ENCODE measurements around the gene ABLIM2. TPM values are rescaled to one million over a fixed set of nuclear protein-coding genes. Genes with fewer than 3 reads are reported as not detected.

The ABLIM2 gene
- total and polyA plus RNA-seq, 2 of the 8 experiments (the other 6 are each of a cell fraction or from before 2014, with no cell fraction given): 2.8 to 3.0 TPM

DNA sequence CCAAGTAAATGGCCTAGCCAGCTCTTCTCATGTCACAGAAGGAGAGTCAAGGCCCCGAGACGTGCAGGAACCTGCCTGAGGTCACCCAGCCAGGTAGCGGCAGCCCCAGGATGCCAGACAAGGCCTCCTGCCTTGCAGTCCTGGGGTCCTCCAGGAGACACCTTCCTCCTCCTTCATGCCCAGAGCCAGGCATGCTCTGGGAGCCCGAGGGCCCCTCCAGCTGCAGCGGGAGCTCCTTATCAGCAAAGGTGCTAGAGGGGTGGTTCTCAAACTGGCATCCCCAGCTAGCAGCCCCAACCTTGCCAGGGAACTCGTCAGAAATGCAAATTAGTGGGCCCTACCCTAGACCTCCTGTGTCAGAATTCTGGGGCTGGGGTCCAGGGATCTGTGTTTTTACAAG lies 162.7 kb downstream of the ABLIM2 start:
- no peak overlapping the region for H2BK12ac ChIP-seq (ENCODE audit: low read depth, low read length)
- ChIA-PET CTCF (ENCODE audit: partially characterized antibody) (interaction anchor here (0.5 to 1.1 kb wide), 5 partner anchors 27 to 230 kb away, joined by 3 to 4 read pairs (median 4); no protein-coding TSS in a partner anchor), POLR2A (ENCODE audit: partially characterized antibody) (no interaction called here)
- no peaks in the 10 kb centered on the region for H3K27me3 ChIP-seq (replicated peaks in 1 of 4; ENCODE audit: control insufficient read depth in 3 of 4, extremely low read depth in 1 of 4, insufficient read depth in 3 of 4, low read length in 3 of 4)
- DNase-seq (ENCODE audit: low read depth in 1 of 2, low spot score in 2 of 2): no peak
- H3K27ac ChIP-seq (ENCODE audit: low read depth, low read length): no peak overlapping the region
- no peaks in the 10 kb centered on the region for H3K23me2 ChIP-seq (ENCODE audit: low read depth, low read length)
- H3K79me1 ChIP-seq (ENCODE audit: low read depth, low read length): no peaks in the 10 kb centered on the region
- peaks cover 0 to 5% (median 0%) of the 10 kb centered on the region in 4 experiments; a peak in 2 of 7 replicates for H3K4me1 ChIP-seq (replicated peaks in 1 of 4; ENCODE audit: control insufficient read depth in 3 of 4, insufficient read depth in 4 of 4, low read length in 3 of 4)
- no peak overlapping the region for H3K9ac ChIP-seq (replicated peaks in 1 of 4; ENCODE audit: extremely low read depth in 1 of 4, low read depth in 3 of 4, low read length in 3 of 4)
- no peak overlapping the region for H2BK15ac ChIP-seq (ENCODE audit: low read length)
- H3K18ac ChIP-seq (ENCODE audit: extremely low read depth, low read length): no peak overlapping the region
- no peak overlapping the region for H2AFZ ChIP-seq (ENCODE audit: low read length)
- H4K8ac ChIP-seq (ENCODE audit: extremely low read depth, insufficient read depth, low read length): no peak overlapping the region
- no peaks in the 10 kb centered on the region for H4K20me1 ChIP-seq (replicated peaks in 1 of 2; ENCODE audit: control insufficient read depth in 1 of 2, insufficient read depth in 2 of 2, low read length in 2 of 2)
- H2BK120ac ChIP-seq (replicated peaks; ENCODE audit: low read depth, low read length): no peak overlapping the region
- H2AK5ac ChIP-seq (ENCODE audit: low read depth, low read length): no peak overlapping the region
- no peaks in the 10 kb centered on the region; a peak in 1 of 4 replicates for H3K9me3 ChIP-seq (ENCODE audit: insufficient read depth in 2 of 2, low read depth in 1 of 2, low read length in 1 of 2)
- 93% methylated on average over 6 of the region's 6 CpGs; no CpG with 5 or more reads in 1 of the 2 experiments for WGBS, 2 experiments (ENCODE audit: extremely low coverage in 1 of 2, insufficient coverage in 1 of 2, insufficient read length in 1 of 2, insufficient replicate concordance in 2 of 2, low coverage in 1 of 2, low lambda C conversion rate in 2 of 2, missing lambda C conversion rate in 1 of 2)
- no peak overlapping the region for H2BK20ac ChIP-seq (ENCODE audit: low read length)
- no peak overlapping the region for H3K4me2 ChIP-seq (ENCODE audit: insufficient read depth in 1 of 2, low read depth in 2 of 2, low read length in 2 of 2)
- H3K4me3 ChIP-seq (ENCODE audit: extremely low read depth in 1 of 4, insufficient read depth in 2 of 4, low read depth in 3 of 4, low read length in 4 of 4): no peak overlapping the region
- H3K23ac ChIP-seq (ENCODE audit: insufficient read length): no peak overlapping the region
- H2BK5ac ChIP-seq (ENCODE audit: low read depth, low read length): no peak overlapping the region
- no peak overlapping the region for H3K56ac ChIP-seq (replicated peaks; ENCODE audit: insufficient read length, low read depth, low read length)
- no peaks in the 10 kb centered on the region; a peak in 1 of 8 replicates for H3K36me3 ChIP-seq (ENCODE audit: control insufficient read depth in 2 of 4, insufficient read depth in 4 of 4, low read length in 3 of 4)
- no peak overlapping the region for H4K91ac ChIP-seq (replicated peaks; ENCODE audit: insufficient read length, low read length)
- no peak overlapping the region for H3K4ac ChIP-seq (replicated peaks; ENCODE audit: insufficient read length, low read depth, low read length)
- H4K5ac ChIP-seq (ENCODE audit: insufficient read length, low read depth, low read length): no peak overlapping the region
- no peak overlapping the region for H3K14ac ChIP-seq (ENCODE audit: insufficient read length)
- no peaks in the 10 kb centered on the region for H3K79me2 ChIP-seq (ENCODE audit: control insufficient read depth in 1 of 2, insufficient read depth in 2 of 2, low read length in 2 of 2)
- FAIRE-seq: no peak
- TF ChIP-seq ZNF274 (IDR thresholded peaks at IDR 0.05; ENCODE audit: borderline replicate concordance, extremely low read depth, low read length) (no peak), EP300 (IDR thresholded peaks at IDR 0.05; ENCODE audit: borderline replicate concordance in 1 of 2, low read depth in 2 of 2, low read length in 2 of 2) (no peak), RXRA (IDR thresholded peaks at IDR 0.05; ENCODE audit: insufficient read depth, low read depth, low read length) (no peak), KDM1A (IDR thresholded peaks at IDR 0.05; ENCODE audit: borderline replicate concordance, low read length) (no peak)

Data from H1 (cell line).